Measurements from ENCODE around the gene MVB12B.
"Not testable (repeated sequence)": the region's sequence is repeated elsewhere in the genome, so short reads cannot be mapped to it uniquely, and the experiment has no call there.

MVB12B gene

GRCh38 chr9:126457175-126457547, 130.5 kb downstream of the MVB12B start:
- FAIRE-seq, result no peak

DNA sequence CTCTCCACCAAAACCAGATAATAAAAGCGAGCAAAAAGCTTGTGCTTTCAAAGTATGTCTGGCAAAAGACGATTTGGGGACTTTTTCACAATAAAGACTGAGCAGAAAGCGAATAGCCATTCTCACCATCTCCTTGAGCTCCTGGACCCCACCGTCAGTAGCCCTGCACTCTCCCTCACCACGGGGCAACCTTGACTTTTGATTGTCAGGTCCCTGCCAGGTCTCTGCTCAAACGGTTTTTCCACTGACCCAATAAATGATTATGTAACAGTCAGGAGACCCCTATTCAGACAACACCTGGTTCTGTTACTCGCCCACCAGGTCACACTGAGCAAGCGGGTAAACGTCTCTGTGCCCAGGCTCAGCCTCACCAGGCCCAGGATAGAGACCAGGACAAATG, 131.3 kb downstream of the MVB12B start:
- no peak for FAIRE-seq

GRCh38 chr9:126459126-126459525, 132.5 kb downstream of the MVB12B start:
- no peak for FAIRE-seq

GRCh38 chr9:126459546-126459945, 132.9 kb downstream of the MVB12B start:
- no peak for FAIRE-seq

DNA sequence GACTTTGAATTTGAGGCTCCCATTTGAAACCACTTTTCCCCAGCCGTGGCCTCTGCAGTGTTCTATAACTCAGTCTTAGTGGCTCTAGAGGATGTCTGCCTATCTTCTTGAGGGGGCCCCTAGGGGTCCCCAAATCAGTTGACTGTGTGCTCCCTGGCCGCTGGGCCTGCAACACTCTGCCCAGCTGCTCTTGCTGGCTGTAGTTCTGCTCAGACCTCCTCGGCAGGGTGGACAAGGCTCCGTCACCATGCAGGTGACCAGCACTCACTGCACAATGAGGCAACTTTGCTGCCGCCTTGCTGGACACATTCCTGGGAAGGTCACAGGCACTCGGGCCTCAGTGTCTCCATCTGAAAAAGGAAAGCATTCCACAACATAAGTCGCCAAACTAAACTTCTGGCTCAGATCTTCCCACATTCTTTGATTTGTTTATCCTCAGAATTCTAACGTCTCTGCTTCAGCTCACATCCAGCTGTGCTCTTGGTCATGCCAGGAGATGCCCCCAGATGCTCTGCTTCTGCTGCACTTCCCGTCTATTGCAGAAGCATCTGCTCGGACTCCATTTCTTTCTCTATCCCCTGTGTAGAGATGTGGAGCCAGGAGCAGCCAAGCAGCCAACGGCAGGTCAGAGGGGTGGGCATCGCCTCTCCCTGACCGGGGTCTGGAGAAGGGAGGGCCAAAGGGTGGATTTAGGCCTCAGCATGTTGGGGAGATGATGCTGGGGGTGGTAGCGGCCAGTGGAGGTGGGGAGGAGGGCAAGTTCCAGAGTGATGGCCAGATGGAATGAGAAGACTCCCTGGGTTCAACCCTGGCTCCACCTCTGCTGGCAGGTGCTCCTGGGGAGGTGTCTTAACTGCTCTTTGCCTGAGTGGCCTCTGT, 133.6 kb downstream of the MVB12B start:
- FAIRE-seq, result no peak

DNA sequence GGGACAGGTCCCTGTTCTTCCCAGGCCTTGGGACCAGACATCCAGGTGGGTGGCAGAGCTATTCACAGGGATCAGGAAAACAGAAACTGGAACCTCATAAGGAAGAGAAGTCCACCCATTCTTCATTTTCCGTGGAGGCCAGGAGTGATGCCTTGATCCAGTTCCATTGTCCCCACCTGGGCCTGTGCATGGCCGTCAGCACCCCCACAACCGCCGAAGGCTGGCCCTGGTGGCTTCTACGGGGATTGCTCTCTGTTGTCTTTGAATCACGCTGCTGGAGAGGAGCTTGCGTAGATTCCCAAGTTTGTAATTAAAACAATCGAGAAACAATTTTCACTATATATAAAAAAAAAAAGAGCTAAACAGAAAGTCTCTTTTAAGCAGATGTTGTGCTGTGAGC, 134.4 kb downstream of the MVB12B start:
- FAIRE-seq, result no peak

DNA sequence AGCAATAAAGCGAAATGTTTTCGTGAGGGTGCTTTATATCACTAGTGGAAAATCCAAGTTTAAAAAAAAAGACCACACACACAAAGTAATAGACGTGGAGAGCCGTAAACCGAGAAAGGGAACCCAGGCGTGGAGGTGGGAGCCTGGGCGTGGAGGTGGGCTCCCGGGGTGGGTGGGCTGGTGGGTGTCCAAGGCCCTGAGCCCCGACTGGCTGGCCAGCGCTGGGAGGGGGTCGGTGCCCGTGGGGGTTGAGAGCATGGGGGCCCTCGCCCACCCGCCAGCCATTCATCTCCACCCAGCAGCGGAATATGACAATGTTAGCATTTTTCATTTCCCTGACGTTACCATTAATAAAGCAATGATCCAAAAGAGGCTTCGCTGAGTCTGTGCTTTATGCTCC, 135.0 kb downstream of the MVB12B start:
- FAIRE-seq, result no peak

- no peak for FAIRE-seq
Observed at GRCh38 chr9:126462617-126463016, 136.0 kb downstream of the MVB12B start.

DNA sequence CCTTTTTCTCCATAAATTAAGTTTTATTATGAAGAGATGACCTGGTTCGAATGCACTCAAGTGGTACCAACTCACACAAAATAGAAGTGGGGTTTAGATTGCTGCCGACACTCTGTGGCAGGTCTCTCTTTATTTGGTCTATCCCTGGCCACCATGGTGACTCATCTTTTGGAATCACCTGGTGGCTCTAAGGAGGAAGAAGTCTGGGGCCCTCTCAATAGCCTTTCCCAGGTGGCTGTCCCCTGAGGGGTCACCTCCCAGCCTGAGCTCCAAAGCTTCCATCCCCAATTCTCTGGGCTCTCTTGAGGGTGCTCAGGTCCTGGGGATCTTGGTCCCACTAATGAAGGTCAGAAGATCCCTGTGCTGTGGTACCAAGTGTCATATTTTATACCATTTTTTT, 136.8 kb downstream of the MVB12B start:
- FAIRE-seq, result no peak

- no peak for FAIRE-seq
Observed at GRCh38 chr9:126464694-126465441, 138.2 kb downstream of the MVB12B start.

GRCh38 chr9:126465977-126466376, 139.3 kb downstream of the MVB12B start:
- no peak for FAIRE-seq

- no peak for FAIRE-seq
Observed at GRCh38 chr9:126468141-126468825, 141.7 kb downstream of the MVB12B start.

DNA sequence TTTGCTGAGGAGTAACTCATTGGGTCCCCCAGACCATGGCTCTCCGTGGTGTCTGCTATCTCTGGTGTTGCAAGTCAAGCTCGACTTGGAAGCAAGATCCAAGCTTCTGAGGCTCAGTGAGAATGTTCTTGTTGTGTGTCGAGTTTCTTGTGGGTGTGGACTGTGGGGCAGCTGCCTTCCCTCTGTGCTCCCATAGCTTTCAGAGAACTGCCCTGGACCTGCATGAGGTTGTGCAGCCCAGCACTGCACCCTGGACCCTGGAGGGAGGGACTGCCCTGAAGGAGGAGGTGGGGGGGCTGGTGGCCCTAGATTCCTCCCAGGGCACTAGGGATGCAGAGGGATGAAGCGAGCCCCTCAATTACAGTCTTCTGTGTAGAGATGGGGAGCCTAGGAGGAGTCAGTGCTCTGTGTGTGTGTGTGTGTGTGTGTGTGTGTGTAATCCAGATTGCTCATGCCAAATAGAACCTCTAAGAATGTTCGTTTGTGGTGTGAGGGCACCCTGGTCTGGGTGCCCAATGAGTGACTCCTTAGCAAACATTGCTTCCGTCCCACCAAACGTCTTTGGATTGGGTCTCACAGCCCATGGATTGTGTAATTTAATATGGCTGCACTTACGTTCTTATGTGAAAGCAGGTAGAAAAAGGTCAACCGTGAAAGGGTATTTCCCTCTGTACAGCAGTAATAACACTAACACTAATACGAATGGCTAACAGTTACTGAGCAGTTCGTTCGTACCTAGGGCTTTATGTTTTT, 143.8 kb downstream of the MVB12B start:
- no peak for FAIRE-seq

GRCh38 chr9:126471084-126471624, 144.5 kb downstream of the MVB12B start:
- FAIRE-seq, result no peak

- no peak for FAIRE-seq
Observed at GRCh38 chr9:126472198-126472947, 145.7 kb downstream of the MVB12B start.

GRCh38 chr9:126472948-126473298, 146.3 kb downstream of the MVB12B start:
- FAIRE-seq, result no peak

DNA sequence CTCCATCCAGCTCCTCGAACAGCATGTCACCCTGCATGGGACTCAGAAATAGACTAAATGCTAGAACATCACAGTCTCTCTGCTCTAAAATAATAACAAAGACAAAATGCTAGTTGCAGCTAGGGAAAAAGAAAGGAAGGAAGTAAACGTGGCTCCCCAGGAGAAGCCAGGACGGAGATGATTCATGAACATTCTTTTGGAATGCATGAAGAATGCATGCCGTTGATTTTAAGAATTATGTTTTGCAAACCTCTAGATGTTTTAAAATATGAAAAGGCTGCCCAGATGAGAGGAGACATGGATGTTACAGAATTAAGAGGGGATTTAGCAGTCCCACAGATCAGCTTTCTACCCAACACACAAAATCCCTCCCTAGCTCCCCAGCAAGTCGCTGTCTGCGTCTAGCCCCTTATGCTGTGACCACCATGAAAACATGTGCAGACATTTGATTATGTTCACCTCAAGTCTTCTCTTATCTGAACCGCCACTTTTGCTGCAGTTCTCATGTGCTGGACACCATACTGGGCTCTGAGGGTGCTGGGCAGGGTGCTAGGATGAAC, 147.7 kb downstream of the MVB12B start:
- FAIRE-seq, result no peak

DNA sequence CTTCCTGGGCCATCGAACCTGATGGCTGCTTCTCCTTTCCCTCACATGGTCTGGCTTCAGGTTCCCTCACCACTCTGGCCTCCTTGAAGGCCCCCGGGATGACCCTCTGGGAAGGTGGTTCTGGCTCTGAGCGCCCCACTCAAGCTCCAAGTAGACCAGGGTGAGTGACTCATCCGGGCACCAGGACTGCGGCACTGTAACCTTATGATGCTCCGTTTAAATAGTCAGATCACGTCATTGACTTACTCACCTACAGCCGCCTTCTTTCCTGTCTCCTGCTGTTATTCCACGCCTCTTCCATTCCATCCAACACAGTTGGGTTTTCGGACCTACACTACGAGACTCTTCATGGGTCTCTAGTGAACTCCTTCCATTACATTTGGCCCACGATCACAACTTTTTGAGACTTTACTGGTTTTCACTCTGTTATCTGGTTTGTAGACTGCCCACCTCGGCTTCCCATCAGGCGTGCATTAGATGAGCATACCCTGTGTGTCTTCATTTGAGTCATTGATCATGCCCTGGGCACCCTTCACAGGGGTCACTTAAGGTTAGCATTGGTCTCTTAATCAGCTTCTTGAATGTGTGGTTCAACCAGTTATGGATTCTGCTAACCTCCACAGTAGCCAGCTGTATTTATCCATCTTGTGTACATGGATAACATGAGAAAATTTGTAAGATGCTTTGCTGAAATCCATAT, 148.3 kb downstream of the MVB12B start:
- FAIRE-seq, result no peak

DNA sequence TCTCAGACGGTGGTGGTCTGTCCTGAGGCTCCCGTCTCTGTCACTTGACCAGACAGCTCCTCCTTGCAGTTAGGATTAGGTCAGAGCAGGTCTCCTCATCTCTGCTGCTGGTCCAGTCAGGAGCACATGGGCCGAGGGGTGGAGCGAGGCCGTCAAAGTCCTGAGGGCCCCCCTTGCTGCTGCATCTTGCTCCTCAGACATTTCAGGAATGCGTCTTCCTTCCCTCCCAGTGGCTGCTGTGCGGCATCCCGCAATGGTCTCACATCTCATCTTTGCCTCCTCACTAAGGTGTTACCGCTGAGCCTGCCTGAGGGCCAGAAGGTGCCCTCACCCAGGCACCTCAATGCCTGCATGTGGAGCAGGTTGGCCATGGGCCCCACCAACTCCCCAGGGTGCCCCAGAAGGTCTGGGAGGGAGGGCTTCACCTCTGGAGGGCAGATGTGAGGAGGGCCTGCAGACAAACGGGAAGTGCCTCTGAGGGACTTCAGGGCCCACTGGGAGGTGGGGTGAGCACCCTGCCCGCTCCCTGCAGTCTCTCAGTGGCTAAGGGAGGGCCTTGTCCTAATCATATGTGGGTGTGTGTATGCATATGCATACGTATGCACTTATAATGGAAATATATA, 149.4 kb downstream of the MVB12B start:
- no peak for FAIRE-seq

DNA sequence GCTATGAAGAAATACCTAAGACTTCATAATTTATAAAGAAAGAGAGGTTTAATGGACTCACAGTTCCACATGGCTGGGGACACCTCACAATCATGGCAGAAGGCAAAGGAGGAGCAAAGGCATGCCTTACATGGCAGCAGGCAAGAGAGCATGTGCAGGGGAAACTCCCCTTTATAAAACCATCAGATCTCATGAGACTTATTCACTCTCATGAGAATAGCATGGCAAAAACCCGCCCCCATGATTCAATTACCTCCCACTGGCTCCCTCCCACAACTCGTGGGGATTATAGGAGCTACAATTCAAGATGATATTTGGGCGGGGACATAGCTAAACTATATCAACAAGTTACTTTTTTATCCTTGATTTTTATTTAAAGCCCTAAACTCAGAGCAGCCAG, 150.8 kb downstream of the MVB12B start:
- FAIRE-seq, result not testable (repeated sequence)

Data from colon (tissue), 2 donors.